DMS153 treated with DMSO at 0.1 percent for 48 hours (cell line): ENCODE measurements around the gene C16orf95.

Source experiments
- DNase-seq: peaks from one replicate; lab custom pipeline; 2025; ENCODE audit not compliant: unreplicated experiment; lab: John Stamatoyannopoulos, UW

C16orf95 gene

GRCh38 chr16:87333581-87334331, 16.6 kb upstream of the C16orf95 start:
- no peak for DNase-seq

- no peak for DNase-seq
Observed at GRCh38 chr16:87333101-87333500, 15.9 kb upstream of the C16orf95 start.

- DNase-seq, result no peak
Observed at GRCh38 chr16:87332150-87332549, 15.0 kb upstream of the C16orf95 start.

- DNase-seq, result no peak
Observed at GRCh38 chr16:87331241-87331801, 14.1 kb upstream of the C16orf95 start.

- DNase-seq, result no peak
Observed at GRCh38 chr16:87330646-87331045, 13.5 kb upstream of the C16orf95 start.

- DNase-seq, result no peak
Observed at GRCh38 chr16:87330257-87330624, 13.0 kb upstream of the C16orf95 start.

- no peak for DNase-seq
Observed at GRCh38 chr16:87329436-87330256, 12.5 kb upstream of the C16orf95 start.

GRCh38 chr16:87328846-87329245, 11.7 kb upstream of the C16orf95 start:
- DNase-seq, result no peak

GRCh38 chr16:87327798-87328495, 10.8 kb upstream of the C16orf95 start:
- DNase-seq, result no peak

GRCh38 chr16:87326151-87326571, 9.0 kb upstream of the C16orf95 start:
- DNase-seq, result no peak

GRCh38 chr16:87325423-87325858, 8.2 kb upstream of the C16orf95 start:
- DNase-seq, result no peak

- DNase-seq, result no peak
Observed at GRCh38 chr16:87324411-87325275, 7.5 kb upstream of the C16orf95 start.

- no peak for DNase-seq
Observed at GRCh38 chr16:87323727-87324410, 6.7 kb upstream of the C16orf95 start.

- DNase-seq, result no peak
Observed at GRCh38 chr16:87322833-87323726, 5.9 kb upstream of the C16orf95 start.

GRCh38 chr16:87322360-87322759, 5.2 kb upstream of the C16orf95 start:
- DNase-seq, result no peak

GRCh38 chr16:87321336-87322107, 4.3 kb upstream of the C16orf95 start:
- no peak for DNase-seq

- no peak for DNase-seq
Observed at GRCh38 chr16:87320510-87321227, 3.5 kb upstream of the C16orf95 start.
